OCI-LY3 (cell line): ENCODE results near the gene EFHC1.

ENCODE experiments used
- CTCF ChIP-seq: fragments of 200-600, 300-600 bp; sonication (generic); IDR thresholded peaks from 2 replicates; pipeline ENCODE4 v1.5.1; 2014; ENCODE audit warnings: antibody characterized with exemption, low read length, low read depth
- EZH2phosphoT487 ChIP-seq: fragments of 200-600 bp; shearing (Covaris generic); IDR thresholded peaks from 2 replicates; pipeline ENCODE4 v1.6.1; 2018; ENCODE audit warnings: antibody characterized with exemption, mixed run types, low read depth

GRCh38 chr6:52550014-52550575 lies 130.0 kb downstream of the EFHC1 start:
- TF ChIP-seq CTCF (no peak), EZH2phosphoT487 (no peak)
